ENCODE measurements around the gene TLE3.

The TLE3 gene

DNA sequence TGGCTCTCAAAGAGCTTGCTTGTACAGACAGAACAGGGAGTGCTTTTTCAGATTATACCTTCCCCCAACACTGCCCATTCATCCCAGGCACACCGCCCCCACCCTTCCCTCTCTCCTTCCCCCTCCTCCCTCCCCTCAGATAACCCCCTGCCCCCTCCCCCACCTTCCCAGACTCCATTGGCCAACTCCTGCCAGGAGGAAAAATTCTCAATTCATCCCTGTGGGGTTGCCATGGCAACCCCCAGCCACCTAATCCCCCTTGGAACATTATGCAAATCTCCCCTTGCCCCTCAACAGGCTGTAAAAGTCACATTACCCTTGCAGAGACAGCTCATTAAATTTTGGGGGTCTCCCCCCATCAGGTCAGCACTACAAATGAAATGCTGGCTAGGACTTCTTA, 14.3 kb downstream of the TLE3 start:
- Histone ChIP-seq H3K36me3 (ENCODE audit: insufficient read depth, low read length) (peaks cover 40% of the 10 kb centered on the region), H3K79me2 (ENCODE audit: control insufficient read depth, insufficient read depth, low read length, unreplicated experiment) (peaks cover 47% of the 10 kb centered on the region), H3K4me3 (ENCODE audit: low read depth, low read length) (no peak overlapping the region), H3K4me1 (ENCODE audit: control insufficient read depth, insufficient read depth, low read length, unreplicated experiment) (no peaks in the 10 kb centered on the region), H3K27me3 (ENCODE audit: insufficient read depth, low read length) (no peaks in the 10 kb centered on the region), H2AFZ (ENCODE audit: low read length, unreplicated experiment) (no peak overlapping the region), H3K27ac (ENCODE audit: low read depth, low read length) (no peak overlapping the region)

DNA sequence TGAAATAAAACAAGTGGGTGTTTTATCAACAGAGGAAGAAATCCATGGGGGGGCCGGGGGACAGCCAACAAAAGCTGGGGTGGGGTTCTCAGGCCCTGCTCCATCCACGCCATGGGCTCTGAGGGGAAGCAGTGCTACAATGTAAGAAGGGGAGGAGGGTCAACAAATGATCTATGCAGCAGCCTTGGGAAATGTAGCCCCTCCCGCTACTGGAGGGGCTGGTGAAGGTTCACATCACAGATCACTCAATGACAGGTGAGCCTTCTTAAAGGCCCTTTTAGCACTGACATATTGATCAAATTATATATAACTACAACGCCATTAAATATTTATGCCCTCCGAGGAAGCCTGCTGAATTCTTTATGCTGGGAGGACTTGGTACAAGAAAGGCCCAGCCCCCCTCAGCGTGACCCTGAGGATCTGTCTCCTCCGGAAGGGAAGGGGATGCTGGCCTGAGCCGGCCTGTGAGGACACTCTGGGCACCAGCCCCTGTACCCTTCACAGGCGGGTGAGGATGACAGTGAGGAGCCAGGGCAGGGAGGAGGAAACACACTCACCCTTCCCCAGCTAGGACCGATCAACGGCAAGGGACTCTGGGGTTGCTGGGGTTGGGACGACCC, 15.3 kb downstream of the TLE3 start:
- H2AFZ ChIP-seq (ENCODE audit: low read length, unreplicated experiment), result no peak overlapping the region
- H3K4me1 ChIP-seq (ENCODE audit: control insufficient read depth, insufficient read depth, low read length, unreplicated experiment), result no peaks in the 10 kb centered on the region
- H3K27me3 ChIP-seq (ENCODE audit: insufficient read depth, low read length), result no peaks in the 10 kb centered on the region
- H3K4me3 ChIP-seq (ENCODE audit: low read depth, low read length), result no peak overlapping the region
- H3K36me3 ChIP-seq (ENCODE audit: insufficient read depth, low read length), result peaks cover 33% of the 10 kb centered on the region
- H3K79me2 ChIP-seq (ENCODE audit: control insufficient read depth, insufficient read depth, low read length, unreplicated experiment), result peaks cover 39% of the 10 kb centered on the region
- no peak overlapping the region for H3K27ac ChIP-seq (ENCODE audit: low read depth, low read length)

DNA sequence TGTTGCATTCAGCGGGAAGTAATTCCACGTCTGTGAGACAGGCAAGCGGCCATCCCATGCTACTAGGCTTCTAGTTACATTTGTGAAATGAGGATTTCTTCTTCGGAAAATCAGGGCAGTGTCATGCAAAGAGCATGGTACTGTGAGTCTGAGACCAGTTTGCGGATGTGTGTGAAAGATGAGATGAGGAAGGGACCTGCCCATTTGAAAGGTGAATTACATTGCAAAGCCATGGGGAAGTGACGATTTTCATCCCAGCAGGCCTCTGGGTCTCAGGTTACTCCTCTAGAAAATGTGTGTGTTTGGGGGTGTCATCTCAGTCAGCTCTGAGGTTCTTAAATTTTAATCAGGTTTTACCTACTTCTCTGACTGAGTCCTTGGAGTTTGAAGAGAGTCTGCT, 16.1 kb downstream of the TLE3 start:
- Histone ChIP-seq H3K4me3 (ENCODE audit: low read depth, low read length) (no peak overlapping the region), H3K4me1 (ENCODE audit: control insufficient read depth, insufficient read depth, low read length, unreplicated experiment) (no peaks in the 10 kb centered on the region), H2AFZ (ENCODE audit: low read length, unreplicated experiment) (no peak overlapping the region), H3K36me3 (ENCODE audit: insufficient read depth, low read length) (peaks cover 29% of the 10 kb centered on the region), H3K27me3 (ENCODE audit: insufficient read depth, low read length) (no peaks in the 10 kb centered on the region), H3K79me2 (ENCODE audit: control insufficient read depth, insufficient read depth, low read length, unreplicated experiment) (peaks cover 36% of the 10 kb centered on the region), H3K27ac (ENCODE audit: low read depth, low read length) (no peak overlapping the region)

DNA sequence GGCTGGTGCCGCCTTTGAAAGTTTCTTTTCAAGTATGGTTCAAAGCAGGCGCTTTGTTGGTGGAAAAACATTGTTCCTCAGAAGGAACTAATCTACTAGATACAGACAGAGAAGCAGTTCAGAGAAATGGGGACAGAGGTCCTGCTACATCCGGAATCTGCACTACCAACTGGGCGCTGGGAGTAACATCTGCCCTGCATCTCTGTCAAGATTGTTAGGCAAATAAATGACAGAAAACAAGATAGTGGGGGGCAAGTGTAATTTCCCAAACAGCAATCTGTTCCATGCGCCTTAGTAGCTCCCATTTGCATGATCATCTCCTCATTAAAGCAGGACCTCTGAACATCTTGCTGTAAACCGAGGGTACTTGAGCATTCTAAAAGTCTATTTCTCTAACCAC, 17.4 kb downstream of the TLE3 start:
- H2AFZ ChIP-seq (ENCODE audit: low read length, unreplicated experiment), result no peak overlapping the region
- peaks cover 25% of the 10 kb centered on the region for H3K79me2 ChIP-seq (ENCODE audit: control insufficient read depth, insufficient read depth, low read length, unreplicated experiment)
- no peak overlapping the region for H3K27ac ChIP-seq (ENCODE audit: low read depth, low read length)
- H3K27me3 ChIP-seq (ENCODE audit: insufficient read depth, low read length), result no peaks in the 10 kb centered on the region
- H3K4me1 ChIP-seq (ENCODE audit: control insufficient read depth, insufficient read depth, low read length, unreplicated experiment), result no peaks in the 10 kb centered on the region
- H3K36me3 ChIP-seq (ENCODE audit: insufficient read depth, low read length), result peaks cover 19% of the 10 kb centered on the region
- H3K4me3 ChIP-seq (ENCODE audit: low read depth, low read length), result no peak overlapping the region

DNA sequence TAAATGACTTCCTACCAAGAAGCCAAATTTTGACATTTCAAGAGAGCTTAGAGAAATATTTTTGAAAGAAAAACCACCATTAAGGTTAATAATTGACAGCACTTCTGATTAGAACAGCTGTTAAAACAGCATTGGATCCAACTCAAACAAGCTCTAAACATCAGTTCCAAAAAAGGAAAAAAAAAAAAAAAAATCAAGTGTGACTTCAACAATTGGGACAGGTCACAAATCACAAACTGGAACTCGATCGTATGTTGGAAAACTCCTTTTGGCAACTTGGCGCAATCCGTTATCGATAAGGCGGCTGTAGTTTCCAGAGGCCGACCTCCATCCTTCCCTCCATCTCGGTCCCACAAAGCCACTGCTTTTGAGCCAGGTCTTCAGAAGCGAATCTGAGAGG, 17.8 kb downstream of the TLE3 start:
- H2AFZ ChIP-seq (ENCODE audit: low read length, unreplicated experiment), result no peak overlapping the region
- no peaks in the 10 kb centered on the region for H3K4me1 ChIP-seq (ENCODE audit: control insufficient read depth, insufficient read depth, low read length, unreplicated experiment)
- H3K27ac ChIP-seq (ENCODE audit: low read depth, low read length), result no peak overlapping the region
- H3K27me3 ChIP-seq (ENCODE audit: insufficient read depth, low read length), result no peaks in the 10 kb centered on the region
- peaks cover 21% of the 10 kb centered on the region for H3K79me2 ChIP-seq (ENCODE audit: control insufficient read depth, insufficient read depth, low read length, unreplicated experiment)
- H3K4me3 ChIP-seq (ENCODE audit: low read depth, low read length), result no peak overlapping the region
- peaks cover 19% of the 10 kb centered on the region for H3K36me3 ChIP-seq (ENCODE audit: insufficient read depth, low read length)

DNA sequence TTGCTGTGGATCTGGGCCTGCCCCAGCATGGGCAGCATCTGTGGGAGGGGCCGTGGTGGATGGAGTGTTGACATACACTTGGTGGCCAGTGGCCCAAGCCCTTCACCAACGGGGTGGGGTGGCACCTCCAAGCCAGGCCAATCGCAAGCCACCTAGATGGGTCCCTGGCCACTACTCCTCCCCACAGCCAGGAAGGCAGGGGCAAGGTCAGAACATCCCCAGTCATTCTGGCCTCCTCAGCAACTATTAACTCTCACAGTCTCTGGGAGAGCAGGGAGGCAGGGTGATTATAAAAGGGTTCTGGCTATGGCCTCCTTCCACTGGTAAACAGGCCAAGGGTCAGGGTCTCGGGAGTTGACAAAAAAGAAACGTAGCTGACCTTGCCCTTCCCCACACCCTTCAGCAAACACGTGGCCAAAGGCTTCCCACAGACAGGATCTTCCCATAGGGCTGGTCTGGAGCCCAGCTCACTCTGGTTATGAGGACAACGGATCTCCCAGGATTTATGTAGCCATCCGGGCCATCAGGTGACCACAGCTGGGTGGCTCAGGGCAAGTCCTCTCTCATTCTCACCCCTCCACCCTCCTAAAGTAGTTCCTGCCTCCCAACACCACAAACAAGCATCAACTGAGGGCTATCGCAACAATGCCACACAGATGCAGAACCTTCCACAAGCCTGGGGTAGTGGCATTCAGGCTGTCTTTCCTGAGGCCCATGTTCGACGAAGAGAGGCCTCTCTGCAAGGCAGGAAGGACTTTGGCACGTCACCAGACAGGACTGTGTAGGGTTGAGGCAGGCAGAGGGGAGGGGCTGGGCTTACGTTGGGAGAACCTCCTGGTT, 18.9 kb downstream of the TLE3 start:
- Histone ChIP-seq H3K27me3 (ENCODE audit: insufficient read depth, low read length) (no peaks in the 10 kb centered on the region), H3K4me1 (ENCODE audit: control insufficient read depth, insufficient read depth, low read length, unreplicated experiment) (no peaks in the 10 kb centered on the region), H3K79me2 (ENCODE audit: control insufficient read depth, insufficient read depth, low read length, unreplicated experiment) (peaks cover 14% of the 10 kb centered on the region), H3K27ac (ENCODE audit: low read depth, low read length) (no peak overlapping the region), H3K4me3 (ENCODE audit: low read depth, low read length) (no peak overlapping the region), H3K36me3 (ENCODE audit: insufficient read depth, low read length) (peaks cover 19% of the 10 kb centered on the region), H2AFZ (ENCODE audit: low read length, unreplicated experiment) (no peak overlapping the region)

DNA sequence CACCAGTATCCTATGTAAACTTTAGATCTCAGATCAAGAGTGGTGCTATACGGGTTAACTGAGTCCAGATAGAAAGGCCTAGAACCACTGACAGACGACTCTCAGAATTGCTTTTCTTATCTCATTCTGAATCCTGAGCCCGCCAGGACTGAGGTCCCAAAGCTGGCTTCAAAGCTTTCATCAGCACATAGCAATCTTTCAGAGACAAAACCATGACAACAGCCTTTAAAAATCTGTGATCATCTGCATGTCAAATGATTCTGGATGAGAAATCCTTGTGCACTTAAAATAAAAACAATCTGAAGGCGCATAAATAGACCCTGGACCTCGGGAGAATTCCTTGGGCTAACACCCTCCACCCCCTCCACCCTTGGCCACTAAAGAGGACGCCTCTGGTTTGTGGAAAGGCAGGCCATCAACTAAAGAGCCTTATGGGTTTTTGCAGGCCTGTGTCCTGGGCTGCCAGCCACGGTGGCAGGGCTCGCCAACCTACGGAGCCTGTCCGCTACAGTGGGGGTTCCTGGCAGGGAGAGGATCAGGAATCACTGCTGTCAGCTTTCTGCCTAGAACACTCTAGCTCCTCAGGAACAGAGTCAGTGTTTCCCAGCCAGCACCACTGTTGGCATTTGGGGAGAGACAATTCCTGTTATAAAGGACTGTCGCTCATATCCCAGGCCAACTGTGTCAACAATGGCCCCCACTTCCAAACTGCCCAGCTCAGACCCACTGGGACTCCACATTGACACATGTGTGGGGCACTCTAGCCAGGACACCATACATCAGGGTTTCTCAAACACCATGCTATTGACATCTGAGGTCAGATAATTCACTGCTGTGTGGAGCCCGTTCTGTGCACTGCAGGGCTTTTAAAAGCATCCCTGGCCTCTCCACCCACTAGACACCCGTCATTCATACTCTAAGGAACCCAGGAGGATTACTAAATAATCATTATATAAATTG, 20.2 kb downstream of the TLE3 start:
- no peaks in the 10 kb centered on the region for H3K4me1 ChIP-seq (ENCODE audit: control insufficient read depth, insufficient read depth, low read length, unreplicated experiment)
- H3K4me3 ChIP-seq (ENCODE audit: low read depth, low read length), result no peak overlapping the region
- no peak overlapping the region for H2AFZ ChIP-seq (ENCODE audit: low read length, unreplicated experiment)
- no peak overlapping the region for H3K27ac ChIP-seq (ENCODE audit: low read depth, low read length)
- peaks cover 18% of the 10 kb centered on the region for H3K79me2 ChIP-seq (ENCODE audit: control insufficient read depth, insufficient read depth, low read length, unreplicated experiment)
- peaks cover 21% of the 10 kb centered on the region for H3K36me3 ChIP-seq (ENCODE audit: insufficient read depth, low read length)
- no peaks in the 10 kb centered on the region for H3K27me3 ChIP-seq (ENCODE audit: insufficient read depth, low read length)

DNA sequence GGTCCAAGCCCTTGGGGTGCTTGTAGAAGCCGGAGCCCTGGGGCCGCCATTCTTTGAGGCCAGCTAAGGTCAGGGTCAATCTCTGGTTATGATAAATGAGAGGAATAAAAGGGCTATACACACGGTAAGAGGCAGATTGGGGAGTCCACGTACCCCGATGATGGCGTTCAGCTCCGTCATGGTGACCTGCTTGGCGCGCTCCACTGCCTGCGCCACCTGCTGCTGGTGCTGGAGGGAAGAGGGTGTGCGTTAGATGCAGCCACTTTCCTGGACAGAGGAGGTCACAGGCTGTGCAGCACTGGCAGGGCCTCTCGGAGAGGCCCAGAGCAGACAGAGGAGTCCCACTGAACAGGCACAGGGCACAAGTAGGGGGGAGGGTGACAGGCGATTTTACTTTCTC, 23.3 kb downstream of the TLE3 start:
- Histone ChIP-seq H3K79me2 (ENCODE audit: control insufficient read depth, insufficient read depth, low read length, unreplicated experiment) (peaks cover 4% of the 10 kb centered on the region), H3K27me3 (ENCODE audit: insufficient read depth, low read length) (no peaks in the 10 kb centered on the region), H3K4me3 (ENCODE audit: low read depth, low read length) (no peak overlapping the region), H3K27ac (ENCODE audit: low read depth, low read length) (no peak overlapping the region), H3K4me1 (ENCODE audit: control insufficient read depth, insufficient read depth, low read length, unreplicated experiment) (no peaks in the 10 kb centered on the region), H3K36me3 (ENCODE audit: insufficient read depth, low read length) (peaks cover 26% of the 10 kb centered on the region; the same call in 1 of the 2 replicates), H2AFZ (ENCODE audit: low read length, unreplicated experiment) (no peak overlapping the region)

DNA sequence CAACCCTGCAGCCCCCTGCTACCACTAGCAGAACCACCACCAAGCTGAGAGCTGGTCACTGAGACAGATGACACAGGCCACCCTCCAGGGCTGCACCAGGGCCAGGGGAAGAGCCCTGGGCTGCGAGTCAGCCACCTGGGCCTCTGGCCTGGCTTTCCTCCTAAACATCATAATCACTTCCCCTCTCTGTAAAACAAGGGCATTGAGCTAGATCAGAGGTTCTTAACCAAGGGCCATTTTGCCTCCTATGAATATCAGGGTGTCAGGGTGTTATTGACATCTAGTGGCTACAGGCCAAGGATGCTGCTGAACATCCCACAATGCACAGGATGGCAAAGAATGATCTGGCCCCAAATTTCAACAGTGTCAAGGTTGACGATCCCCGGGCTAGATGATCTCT, 25.2 kb downstream of the TLE3 start:
- Histone ChIP-seq H3K27me3 (ENCODE audit: insufficient read depth, low read length) (no peaks in the 10 kb centered on the region), H3K4me3 (ENCODE audit: low read depth, low read length) (no peak overlapping the region), H2AFZ (ENCODE audit: low read length, unreplicated experiment) (no peak overlapping the region), H3K27ac (ENCODE audit: low read depth, low read length) (no peak overlapping the region), H3K79me2 (ENCODE audit: control insufficient read depth, insufficient read depth, low read length, unreplicated experiment) (peaks cover 7% of the 10 kb centered on the region), H3K4me1 (ENCODE audit: control insufficient read depth, insufficient read depth, low read length, unreplicated experiment) (no peaks in the 10 kb centered on the region), H3K36me3 (ENCODE audit: insufficient read depth, low read length) (peaks cover 30% of the 10 kb centered on the region; the same call in 1 of the 2 replicates)

DNA sequence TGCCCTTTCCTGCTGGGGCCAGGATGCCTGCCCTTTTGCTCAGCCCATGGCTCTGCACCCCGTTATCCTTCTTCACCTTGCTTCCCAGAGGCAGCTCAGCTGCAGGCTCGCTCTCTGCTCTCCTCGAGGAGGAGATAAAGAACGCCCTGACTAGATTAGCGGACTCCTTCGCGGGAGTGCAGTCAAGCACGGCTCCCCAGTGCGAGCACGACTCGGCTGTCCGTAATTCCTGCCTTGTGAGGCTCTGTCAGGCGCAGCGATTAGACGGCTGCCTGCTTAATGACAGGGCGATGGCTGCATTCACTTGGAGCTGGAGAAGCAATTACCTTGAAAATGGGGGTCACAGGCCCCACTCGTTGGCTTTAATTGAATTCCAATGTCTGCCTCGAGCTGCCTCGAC, 25.9 kb downstream of the TLE3 start:
- Histone ChIP-seq H3K36me3 (ENCODE audit: insufficient read depth, low read length) (peaks cover 30% of the 10 kb centered on the region; the same call in 1 of the 2 replicates), H3K27me3 (ENCODE audit: insufficient read depth, low read length) (no peaks in the 10 kb centered on the region), H3K4me3 (ENCODE audit: low read depth, low read length) (no peak overlapping the region), H3K79me2 (ENCODE audit: control insufficient read depth, insufficient read depth, low read length, unreplicated experiment) (peaks cover 7% of the 10 kb centered on the region), H2AFZ (ENCODE audit: low read length, unreplicated experiment) (no peak overlapping the region), H3K4me1 (ENCODE audit: control insufficient read depth, insufficient read depth, low read length, unreplicated experiment) (no peaks in the 10 kb centered on the region), H3K27ac (ENCODE audit: low read depth, low read length) (no peak overlapping the region)
